Measurements from ENCODE around the gene STXBP5.

- no peak for TF ChIP-seq CTCF (IDR thresholded peaks at IDR 0.05)
- TF ChIP-seq POLR2A (IDR thresholded peaks at IDR 0.05), result no peak
Observed at GRCh38 chr6:147430811-147431210, 226.6 kb downstream of the STXBP5 start.

Measured in esophagus squamous epithelium (tissue), 4 donors.